Measurements from ENCODE around the gene MCM5.

GRCh38 chr22:35448523-35448922 lies 48.6 kb downstream of the MCM5 start:
- TF ChIP-seq CTCF (conservative IDR thresholded peaks at IDR 0.05) (no peak), ZFX (IDR thresholded peaks at IDR 0.05) (no peak)

All from C4-2B (cell line).